Psoas muscle (tissue), 8 donors: ENCODE data around the gene OCA2. TPM values are rescaled to one million over a fixed set of nuclear protein-coding genes. Genes with fewer than 3 reads are reported as not detected.

Experiments
- ATAC-seq, 4 donors: fragments of 200-7000 bp; cut with Tn5 transposase; one replicate each; pipeline ENCODE4 v1.9.1; 2020; ENCODE audit warnings: moderate library complexity in 3 of 4, mild to moderate bottlenecking in 2 of 4
- DNase-seq, 2 donors: peaks; one replicate each; pipeline ENCODE4 v3.0.0-alpha.2; 2020
- H3K27ac ChIP-seq: fragments of 200-600 bp; one replicate; pipeline ENCODE4 v1.8.0; 2022
- H3K27me3 ChIP-seq, 3 donors: fragments of 200-600 bp in 1 of 3; one replicate each; pipeline versions ENCODE4 v1.6.1 to v1.8.0; 2013 to 2022; ENCODE audit warnings: low read length in 2 of 3, mild to moderate bottlenecking in 2 of 3, moderate library complexity in 1 of 3; ENCODE audit not compliant: insufficient read depth in 3 of 3
- H3K36me3 ChIP-seq, 2 donors: fragments of 200-600 bp in 1 of 2; one replicate each; pipeline versions ENCODE4 v1.6.1 to v1.8.0; 2013 to 2022; ENCODE audit warnings: low read depth in 1 of 2, mild to moderate bottlenecking in 1 of 2, moderate library complexity in 1 of 2; ENCODE audit not compliant: insufficient read depth in 1 of 2
- H3K4me1 ChIP-seq: fragments of 200-600 bp; one replicate; pipeline ENCODE4 v1.8.0; 2022
- H3K4me3 ChIP-seq: fragments of 200-600 bp; one replicate; pipeline ENCODE4 v1.8.0; 2022; ENCODE audit warnings: mild to moderate bottlenecking
- H3K9me3 ChIP-seq: fragments of 200-600 bp; one replicate; pipeline ENCODE4 v1.8.0; 2022
- WGBS, 3 donors: extraction: QIAGEN DNeasy Blood & Tissue Kit; methylation state at CpG; one replicate each; pipeline versions ENCODE4 v1.1.6 to v1.1.7; 2013; 5-methylcytosine and 5-hydroxymethylcytosine counted together
- intact Hi-C, 2 donors: fragments of 100-400 bp; cut with DNase I; formaldehyde crosslinking; loops; one replicate each; pipeline versions ENCODE4 v1.11.0 to v1.14.2; 2022
- polyA plus RNA-seq, 3 donors: library from polyadenylated mRNA; stranded (reverse); fragments of 200-250 nt; gene quantifications; one replicate each; pipeline ENCODE4 v1.2.3, GENCODE V29; 2013
- total RNA-seq, 4 donors: library from RNA; stranded (reverse); fragmentation: NEBNext Ultra II Directional in 2 of 4; extraction: Animal tissue kit (Norgen Biotek cat#: 25700) in 2 of 4; gene quantifications; one replicate each; pipeline versions ENCODE4 v1.2.1 to v1.2.4, GENCODE V29; 2021 to 2023
- TF ChIP-seq, protein P1 (sequence below): fragments of 200-600 bp; IDR thresholded peaks from one replicate; pipeline ENCODE4 v1.8.0; 2022; ENCODE audit warnings: antibody characterized with exemption
- donor health status: healthy with polysubstance abuse.
- donor health status: DM: no; HTN: no; CAD: no; lungs with moderate emphysema.
- donor health status: Bipolar disorder and iron deficiency.
- donor health status: healthy.
- donor health status: DM: yes; HTN: yes; CAD: no.
- donor health status: DM: no; HTN: no; CAD: no.
- donor health status: DM: no; HTN: no; CAD: no.
- donor health status: DM: yes; HTN: yes; CAD: no.

OCA2 gene
- total and polyA plus RNA-seq, 7 donors, result 0.03 to 0.52 (median 0.17) TPM; not detected in 2

GRCh38 chr15:28115871-28116270 is 16.8 kb upstream of the OCA2 start:
- WGBS, 3 donors, result 80 to 89% (median 82%) methylated on average over 13 of the region's 13 CpGs
- ATAC-seq (no peak), DNase-seq (no peak)
- Histone ChIP-seq H3K9me3 (no peaks in the 10 kb centered on the region), H3K27ac (no peak overlapping the region), H3K36me3 (peaks cover 0 to 94% of the 10 kb centered on the region in 2 donors), H3K4me1 (no peaks in the 10 kb centered on the region), H3K4me3 (no peak overlapping the region), H3K27me3 (no peaks in the 10 kb centered on the region)
- TF ChIP-seq, protein P1, sequence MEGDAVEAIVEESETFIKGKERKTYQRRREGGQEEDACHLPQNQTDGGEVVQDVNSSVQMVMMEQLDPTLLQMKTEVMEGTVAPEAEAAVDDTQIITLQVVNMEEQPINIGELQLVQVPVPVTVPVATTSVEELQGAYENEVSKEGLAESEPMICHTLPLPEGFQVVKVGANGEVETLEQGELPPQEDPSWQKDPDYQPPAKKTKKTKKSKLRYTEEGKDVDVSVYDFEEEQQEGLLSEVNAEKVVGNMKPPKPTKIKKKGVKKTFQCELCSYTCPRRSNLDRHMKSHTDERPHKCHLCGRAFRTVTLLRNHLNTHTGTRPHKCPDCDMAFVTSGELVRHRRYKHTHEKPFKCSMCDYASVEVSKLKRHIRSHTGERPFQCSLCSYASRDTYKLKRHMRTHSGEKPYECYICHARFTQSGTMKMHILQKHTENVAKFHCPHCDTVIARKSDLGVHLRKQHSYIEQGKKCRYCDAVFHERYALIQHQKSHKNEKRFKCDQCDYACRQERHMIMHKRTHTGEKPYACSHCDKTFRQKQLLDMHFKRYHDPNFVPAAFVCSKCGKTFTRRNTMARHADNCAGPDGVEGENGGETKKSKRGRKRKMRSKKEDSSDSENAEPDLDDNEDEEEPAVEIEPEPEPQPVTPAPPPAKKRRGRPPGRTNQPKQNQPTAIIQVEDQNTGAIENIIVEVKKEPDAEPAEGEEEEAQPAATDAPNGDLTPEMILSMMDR, result no peak
- intact Hi-C loops, result no loop called here

GRCh38 chr15:28114721-28115622 is 15.9 kb upstream of the OCA2 start:
- H3K36me3 ChIP-seq, result peaks cover 0 to 88% of the 10 kb centered on the region in 2 donors
- no peaks in the 10 kb centered on the region for H3K9me3 ChIP-seq
- H3K27ac ChIP-seq, result no peak overlapping the region
- H3K4me1 ChIP-seq, result no peaks in the 10 kb centered on the region
- H3K4me3 ChIP-seq, result no peak overlapping the region
- DNase-seq (no peak), ATAC-seq (no peak)
- intact Hi-C loops, result no loop called here
- TF ChIP-seq, protein P1, result no peak
- WGBS, 3 donors, result 91 to 93% (median 91%) methylated on average over 23 of the region's 23 CpGs
- H3K27me3 ChIP-seq, result no peaks in the 10 kb centered on the region

DNA sequence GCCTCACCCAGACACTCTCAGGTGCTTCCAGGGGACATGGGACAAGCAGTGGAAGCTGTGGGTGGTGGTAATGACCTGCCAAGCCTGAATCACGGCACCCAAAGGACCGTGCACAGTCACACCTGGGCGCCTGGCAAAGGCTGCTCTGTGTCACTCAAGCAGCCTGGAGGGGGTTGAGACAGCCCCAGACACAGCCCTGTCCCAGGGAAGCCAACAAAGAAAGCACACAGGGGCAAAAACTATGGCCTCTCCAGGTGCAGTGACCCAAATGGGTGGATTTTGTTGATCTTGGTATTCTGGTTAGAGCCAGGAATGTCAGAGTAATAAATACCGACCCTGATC is 15.0 kb upstream of the OCA2 start:
- 89 to 94% (median 92%) methylated on average over 4 of the region's 4 CpGs for whole genome bisulfite sequencing, 3 donors
- H3K27me3 ChIP-seq, result no peaks in the 10 kb centered on the region
- TF ChIP-seq, protein P1, result no peak
- H3K36me3 ChIP-seq, result peaks cover 0 to 81% of the 10 kb centered on the region in 2 donors
- intact Hi-C loops, result no loop called here
- DNase-seq (no peak), ATAC-seq (no peak)
- no peak overlapping the region for H3K4me3 ChIP-seq
- H3K27ac ChIP-seq, result no peak overlapping the region
- no peaks in the 10 kb centered on the region for H3K4me1 ChIP-seq
- no peaks in the 10 kb centered on the region for H3K9me3 ChIP-seq

DNA sequence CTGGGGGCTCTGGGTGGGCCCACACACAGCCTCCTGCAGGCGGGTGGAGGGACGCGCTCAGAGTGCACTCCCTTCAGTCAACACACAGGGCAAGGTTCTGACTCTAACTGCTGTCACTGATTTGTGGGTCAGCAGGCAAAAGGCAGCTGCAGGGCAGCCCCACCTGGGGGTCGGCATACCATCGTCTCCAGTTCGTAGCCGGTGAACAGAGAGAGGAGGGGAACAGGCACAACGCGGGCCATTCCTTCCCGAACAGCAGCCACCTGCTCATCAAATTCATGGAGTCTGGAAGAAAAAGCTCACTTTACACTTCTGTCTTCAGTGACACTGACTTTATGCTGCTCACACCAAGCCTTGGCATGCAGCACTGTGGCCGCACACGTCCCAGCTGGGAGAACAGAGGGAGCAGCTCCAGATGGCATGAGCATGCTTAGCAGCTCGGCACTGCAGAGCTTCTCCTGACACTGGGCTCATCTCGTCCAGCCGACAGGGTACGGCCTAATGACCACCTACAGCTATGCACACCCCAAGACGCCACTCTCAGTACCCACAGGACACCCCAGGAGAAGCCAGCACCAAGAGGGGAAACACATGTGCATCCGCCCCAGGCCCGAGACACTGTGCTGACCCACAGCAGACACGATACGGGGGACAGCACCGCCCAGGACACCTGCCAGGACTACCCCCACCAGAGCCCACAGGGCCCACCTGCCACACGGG is 14.4 kb upstream of the OCA2 start:
- TF ChIP-seq, protein P1, result no peak
- no peaks in the 10 kb centered on the region for H3K9me3 ChIP-seq
- no peak overlapping the region for H3K4me3 ChIP-seq
- intact Hi-C loops, result no loop called here
- DNase-seq (no peak), ATAC-seq (no peak)
- H3K36me3 ChIP-seq, result peaks cover 0 to 79% of the 10 kb centered on the region in 2 donors
- WGBS, 3 donors, result 85 to 87% (median 86%) methylated on average over 23 of the region's 23 CpGs
- H3K4me1 ChIP-seq, result no peaks in the 10 kb centered on the region
- no peaks in the 10 kb centered on the region for H3K27me3 ChIP-seq
- H3K27ac ChIP-seq, result no peak overlapping the region
